ENCODE results near the gene NET1.
A peak's percentile ranks its signal among the peaks of the same experiment; 100 is the strongest.
"Not testable (repeated sequence)": the region's sequence is repeated elsewhere in the genome, so short reads cannot be mapped to it uniquely, and the experiment has no call there.

Gene NET1

GRCh38 chr10:5399332-5399731 is 13.0 kb upstream of the NET1 start:
- DNase-seq (ENCODE audit: low read depth in 2 of 2): no peak

- no peak for DNase-seq (ENCODE audit: low read depth in 2 of 2)
Measured at GRCh38 chr10:5400468-5401240, 11.7 kb upstream of the NET1 start.

GRCh38 chr10:5402798-5403197 is 9.6 kb upstream of the NET1 start:
- no peak for DNase-seq (ENCODE audit: low read depth in 2 of 2)

- no peak for DNase-seq (ENCODE audit: low read depth in 2 of 2)
Measured at GRCh38 chr10:5404208-5405041, 7.9 kb upstream of the NET1 start, which contains the start of gene TUBAL3. TSS of gene TUBAL3 (minus strand) at chr10:5404828. CDS start at chr10:5404792, 36 bp downstream.

GRCh38 chr10:5406918-5407317 is 5.4 kb upstream of the NET1 start:
- no peak for DNase-seq (ENCODE audit: low read depth in 2 of 2)

- DNase-seq (ENCODE audit: low read depth in 2 of 2): not testable (repeated sequence)
Measured at GRCh38 chr10:5410787-5411186, 1.6 kb upstream of the NET1 start.

- DNase-seq (ENCODE audit: low read depth in 2 of 2): no peak
Measured at GRCh38 chr10:5411941-5412276, 448 bp upstream of the NET1 start.

GRCh38 chr10:5413012-5413938 is 918 bp downstream of the NET1 start:
- peak in 1 of 2 experiments; percentile 13 for DNase-seq (ENCODE audit: low read depth in 2 of 2)

- no peak for DNase-seq (ENCODE audit: low read depth in 2 of 2)
Measured at GRCh38 chr10:5416981-5417380, 4.6 kb downstream of the NET1 start.

- no peak for DNase-seq (ENCODE audit: low read depth in 2 of 2)
Measured at GRCh38 chr10:5418584-5418983, 6.2 kb downstream of the NET1 start.

GRCh38 chr10:5419466-5420094 is 7.2 kb downstream of the NET1 start:
- DNase-seq (ENCODE audit: low read depth in 2 of 2): no peak

- no peak for DNase-seq (ENCODE audit: low read depth in 2 of 2)
Measured at GRCh38 chr10:5423771-5424170, 11.4 kb downstream of the NET1 start.

- DNase-seq (ENCODE audit: low read depth in 2 of 2): no peak
Measured at GRCh38 chr10:5424751-5425150, 12.4 kb downstream of the NET1 start.

- no peak for DNase-seq (ENCODE audit: low read depth in 2 of 2)
Measured at GRCh38 chr10:5428133-5428532, 15.8 kb downstream of the NET1 start.

GRCh38 chr10:5433182-5433581 is 20.8 kb downstream of the NET1 start:
- no peak for DNase-seq (ENCODE audit: low read depth in 2 of 2)

GRCh38 chr10:5434017-5434753 is 21.8 kb downstream of the NET1 start:
- peak; percentile 53 to 56 for DNase-seq (ENCODE audit: low read depth in 2 of 2)

- DNase-seq (ENCODE audit: low read depth in 2 of 2): no peak
Measured at GRCh38 chr10:5435328-5435727, 23.0 kb downstream of the NET1 start.

- no peak for DNase-seq (ENCODE audit: low read depth in 2 of 2)
Measured at GRCh38 chr10:5440206-5440605, 27.8 kb downstream of the NET1 start.

- DNase-seq (ENCODE audit: low read depth in 2 of 2): no peak
Measured at GRCh38 chr10:5441106-5441505, 28.7 kb downstream of the NET1 start.

GRCh38 chr10:5442065-5442989 is 30.0 kb downstream of the NET1 start:
- DNase-seq (ENCODE audit: low read depth in 2 of 2): no peak
